Measurements from ENCODE around the gene FHL2. TPM values are rescaled to one million over a fixed set of nuclear protein-coding genes. Genes with fewer than 3 reads are reported as not detected.

The FHL2 gene
- total RNA-seq, 6 donors from 2014 or later = 2.4 to 15.0 (median 7.2) TPM

GRCh38 chr2:105361102-105361889 lies 37.6 kb downstream of the FHL2 start:
- WGBS, 2 donors = 50 to 52% methylated on average over 11 of the region's 11 CpGs
- TF ChIP-seq, protein P1, sequence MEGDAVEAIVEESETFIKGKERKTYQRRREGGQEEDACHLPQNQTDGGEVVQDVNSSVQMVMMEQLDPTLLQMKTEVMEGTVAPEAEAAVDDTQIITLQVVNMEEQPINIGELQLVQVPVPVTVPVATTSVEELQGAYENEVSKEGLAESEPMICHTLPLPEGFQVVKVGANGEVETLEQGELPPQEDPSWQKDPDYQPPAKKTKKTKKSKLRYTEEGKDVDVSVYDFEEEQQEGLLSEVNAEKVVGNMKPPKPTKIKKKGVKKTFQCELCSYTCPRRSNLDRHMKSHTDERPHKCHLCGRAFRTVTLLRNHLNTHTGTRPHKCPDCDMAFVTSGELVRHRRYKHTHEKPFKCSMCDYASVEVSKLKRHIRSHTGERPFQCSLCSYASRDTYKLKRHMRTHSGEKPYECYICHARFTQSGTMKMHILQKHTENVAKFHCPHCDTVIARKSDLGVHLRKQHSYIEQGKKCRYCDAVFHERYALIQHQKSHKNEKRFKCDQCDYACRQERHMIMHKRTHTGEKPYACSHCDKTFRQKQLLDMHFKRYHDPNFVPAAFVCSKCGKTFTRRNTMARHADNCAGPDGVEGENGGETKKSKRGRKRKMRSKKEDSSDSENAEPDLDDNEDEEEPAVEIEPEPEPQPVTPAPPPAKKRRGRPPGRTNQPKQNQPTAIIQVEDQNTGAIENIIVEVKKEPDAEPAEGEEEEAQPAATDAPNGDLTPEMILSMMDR (IDR thresholded peaks at IDR 0.05) = no peak
- no peak for TF ChIP-seq POLR2A (IDR thresholded peaks at IDR 0.05)
- no peak for TF ChIP-seq EP300 (IDR thresholded peaks at IDR 0.05)
- peaks cover 4 to 53% (median 17%) of the 10 kb centered on the region in 4 donors for H3K36me3 ChIP-seq
- ATAC-seq (ENCODE audit: low FRiP score in 2 of 2) (no peak), DNase-seq (no peak)
- H3K4me1 ChIP-seq = no peaks in the 10 kb centered on the region
- H3K9me3 ChIP-seq = peaks cover 0 to 10% (median 7%) of the 10 kb centered on the region in 4 donors
- no peak overlapping the region for H3K4me3 ChIP-seq
- H3K27me3 ChIP-seq = no peaks in the 10 kb centered on the region
- H3K27ac ChIP-seq = no peak overlapping the region

GRCh38 chr2:105358593-105358992 lies 40.3 kb downstream of the FHL2 start:
- 85 to 95% methylated on average over 6 of the region's 6 CpGs for WGBS, 2 donors
- H3K4me3 ChIP-seq = no peak overlapping the region
- H3K27ac ChIP-seq = no peak overlapping the region
- H3K4me1 ChIP-seq = no peaks in the 10 kb centered on the region
- DNase-seq (no peak), ATAC-seq (ENCODE audit: low FRiP score in 2 of 2) (no peak)
- no peaks in the 10 kb centered on the region for H3K27me3 ChIP-seq
- peaks cover 0 to 13% (median 8%) of the 10 kb centered on the region in 4 donors for H3K9me3 ChIP-seq
- TF ChIP-seq POLR2AphosphoS5 (IDR thresholded peaks at IDR 0.05) (no peak), EP300 (IDR thresholded peaks at IDR 0.05) (no peak), POLR2A (IDR thresholded peaks at IDR 0.05) (no peak)
- TF ChIP-seq, protein P1 (IDR thresholded peaks at IDR 0.05) = no peak
- H3K36me3 ChIP-seq = peaks cover 4 to 71% (median 26%) of the 10 kb centered on the region in 4 donors

- WGBS, 2 donors = 94 to 100% methylated on average over 1 of the region's 1 CpG
- no peak for ATAC-seq (ENCODE audit: low FRiP score in 2 of 2)
Measured at GRCh38 chr2:105357122-105357521, 41.7 kb downstream of the FHL2 start.

DNA sequence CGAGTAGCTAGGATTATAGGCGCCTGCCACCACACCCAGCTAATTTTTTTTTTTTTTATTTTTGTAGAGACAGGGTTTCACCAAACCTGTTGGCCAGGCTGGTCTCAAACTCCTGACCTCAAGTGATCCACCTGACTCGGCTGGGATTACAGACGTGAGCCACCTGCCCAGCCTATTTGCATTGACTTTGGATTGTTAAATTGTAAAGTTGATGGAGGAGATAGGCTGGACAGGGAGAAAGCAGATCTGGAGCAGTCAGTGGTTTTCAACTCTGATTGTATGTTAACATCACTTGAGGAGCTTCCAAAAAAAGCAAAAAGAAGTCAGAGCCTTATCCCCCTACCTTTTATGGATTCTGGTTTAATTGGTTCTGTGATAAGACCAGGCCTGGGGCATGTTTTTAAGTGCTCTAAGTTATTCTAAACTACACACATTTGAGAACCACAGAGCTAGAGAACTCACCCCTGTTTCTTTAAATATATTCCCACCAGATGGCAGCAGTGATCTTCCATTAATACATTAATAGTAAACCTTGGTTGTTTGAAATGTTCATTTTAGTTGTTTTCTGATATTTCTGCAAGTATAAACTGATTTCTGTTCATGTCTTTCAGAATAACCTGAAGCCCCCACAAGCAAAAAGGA lies 54.0 kb downstream of the FHL2 start:
- no peaks in the 10 kb centered on the region for H3K9me3 ChIP-seq
- no peaks in the 10 kb centered on the region for H3K4me1 ChIP-seq
- no peak overlapping the region for H3K4me3 ChIP-seq
- TF ChIP-seq, protein P1 (IDR thresholded peaks at IDR 0.05) = peak in 1 of 6 experiments; percentile 6
- TF ChIP-seq POLR2A (IDR thresholded peaks at IDR 0.05) = no peak
- DNase-seq (no peak), ATAC-seq (ENCODE audit: low FRiP score in 2 of 2) (no peak)
- no peaks in the 10 kb centered on the region for H3K27me3 ChIP-seq
- H3K36me3 ChIP-seq = peaks cover 25 to 98% (median 63%) of the 10 kb centered on the region in 4 donors
- 73 to 77% methylated on average over 4 of the region's 4 CpGs for WGBS, 2 donors
- no peak overlapping the region for H3K27ac ChIP-seq

More at GRCh38 chr2:105357122-105357521, 41.7 kb downstream of the FHL2 start:
- no peak overlapping the region for H3K27ac ChIP-seq
- TF ChIP-seq, protein P1 (IDR thresholded peaks at IDR 0.05) = no peak
- TF ChIP-seq POLR2A (IDR thresholded peaks at IDR 0.05) = no peak
- TF ChIP-seq POLR2AphosphoS5 (IDR thresholded peaks at IDR 0.05) = no peak
- no peak for TF ChIP-seq EP300 (IDR thresholded peaks at IDR 0.05)
- H3K9me3 ChIP-seq = peaks cover 0 to 13% (median 8%) of the 10 kb centered on the region in 4 donors
- no peak overlapping the region for H3K4me3 ChIP-seq
- H3K4me1 ChIP-seq = no peaks in the 10 kb centered on the region
- H3K27me3 ChIP-seq = no peaks in the 10 kb centered on the region
- no peak for DNase-seq
- peaks cover 4 to 78% (median 26%) of the 10 kb centered on the region in 4 donors for H3K36me3 ChIP-seq

Measured in upper lobe of left lung (tissue), 6 donors.